NCI-H2196 treated with DMSO at 0.1 percent for 48 hours (cell line): ENCODE results near the gene UTS2B.

Source experiments
- DNase-seq: peaks from one replicate; lab custom pipeline; 2025; ENCODE audit not compliant: unreplicated experiment; lab: John Stamatoyannopoulos, UW

The UTS2B gene

GRCh38 chr3:191353022-191353777 lies 22.9 kb upstream of the UTS2B start:
- no peak for DNase-seq

GRCh38 chr3:191352014-191352413 lies 21.7 kb upstream of the UTS2B start:
- DNase-seq, result no peak

- no peak for DNase-seq
Measured at GRCh38 chr3:191350396-191351090, 20.2 kb upstream of the UTS2B start.

- DNase-seq, result no peak
Measured at GRCh38 chr3:191348098-191348497, 17.8 kb upstream of the UTS2B start.

DNA sequence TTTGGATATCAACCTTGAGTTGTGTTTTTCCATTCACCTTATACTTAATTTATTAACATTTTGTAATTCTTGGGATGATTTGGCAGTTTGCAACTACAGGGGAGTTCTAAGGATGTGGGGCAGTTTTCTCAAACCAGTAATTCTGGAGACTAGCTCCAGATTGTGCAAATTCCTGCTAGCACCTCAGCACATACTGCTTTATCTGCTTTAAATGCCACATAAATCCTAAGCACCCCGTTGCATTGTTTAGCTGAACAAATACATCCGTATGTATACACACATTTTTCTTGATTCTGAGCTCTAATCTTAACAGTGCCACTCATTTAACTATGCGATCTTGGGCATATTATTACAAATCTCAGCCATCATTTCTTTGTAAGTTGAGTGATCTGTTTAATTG lies 16.9 kb upstream of the UTS2B start:
- no peak for DNase-seq

DNA sequence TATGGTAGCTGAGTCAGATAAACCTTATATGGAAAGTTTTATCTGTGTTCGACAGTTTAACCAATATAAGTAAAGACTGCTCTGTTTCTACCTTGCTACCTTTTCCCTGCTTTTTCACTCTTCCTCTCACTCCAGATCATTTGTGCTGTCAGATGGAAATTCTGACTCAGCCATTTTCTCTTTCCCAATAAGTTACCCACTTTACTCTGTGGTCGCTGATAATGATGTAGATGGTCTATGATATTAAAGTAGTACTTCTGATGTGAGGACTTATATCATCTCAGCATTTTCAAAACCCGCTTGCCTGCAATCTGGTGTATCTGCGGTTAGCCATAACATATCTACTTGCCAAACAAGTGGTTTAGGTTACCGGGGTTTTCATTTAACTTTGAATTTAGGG lies 15.0 kb upstream of the UTS2B start:
- DNase-seq, result no peak

- no peak for DNase-seq
Measured at GRCh38 chr3:191343913-191344312, 13.6 kb upstream of the UTS2B start.

DNA sequence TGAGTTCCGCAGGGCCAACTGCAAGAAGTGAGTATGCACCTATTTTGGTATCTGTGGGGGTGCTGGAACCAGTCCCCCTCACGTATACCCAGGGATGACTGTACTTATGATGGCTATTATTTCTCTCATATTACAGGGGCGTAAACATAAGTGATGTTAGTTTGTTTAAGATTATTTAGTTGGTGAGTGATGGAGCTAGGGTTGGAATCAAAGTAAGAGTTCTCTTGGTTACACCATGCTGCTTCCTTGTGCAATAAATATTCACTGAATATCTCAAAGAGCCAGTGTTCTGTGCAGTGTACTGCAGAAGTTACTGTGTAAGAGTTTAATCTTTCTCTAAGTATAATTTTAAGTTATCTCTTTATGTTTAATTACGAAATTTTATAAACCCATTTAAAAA lies 12.8 kb upstream of the UTS2B start:
- DNase-seq, result no peak

GRCh38 chr3:191342411-191342810 lies 12.1 kb upstream of the UTS2B start:
- DNase-seq, result no peak

- DNase-seq, result no peak
Measured at GRCh38 chr3:191342006-191342405, 11.7 kb upstream of the UTS2B start.

- no peak for DNase-seq
Measured at GRCh38 chr3:191340966-191341365, 10.6 kb upstream of the UTS2B start.

DNA sequence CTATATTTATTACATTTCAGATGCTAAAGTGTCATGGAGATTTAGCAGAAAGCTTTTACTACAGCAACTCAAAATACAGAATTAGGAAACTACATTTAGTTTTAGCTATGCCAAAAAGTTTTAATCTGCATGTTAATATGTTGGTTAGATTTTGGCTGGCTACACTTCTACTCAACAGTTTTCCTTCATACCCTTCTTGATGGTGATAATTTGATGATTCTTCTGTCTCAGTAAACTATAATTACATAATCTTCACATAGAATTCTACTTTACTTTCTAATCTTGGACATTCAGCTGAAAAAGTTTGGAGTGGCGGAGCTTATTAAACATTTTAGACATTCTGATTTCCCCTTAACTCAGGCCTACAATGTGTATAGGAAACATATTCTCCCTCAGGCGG lies 10.0 kb upstream of the UTS2B start:
- DNase-seq, result no peak

- no peak for DNase-seq
Measured at GRCh38 chr3:191339316-191339917, 9.1 kb upstream of the UTS2B start.

DNA sequence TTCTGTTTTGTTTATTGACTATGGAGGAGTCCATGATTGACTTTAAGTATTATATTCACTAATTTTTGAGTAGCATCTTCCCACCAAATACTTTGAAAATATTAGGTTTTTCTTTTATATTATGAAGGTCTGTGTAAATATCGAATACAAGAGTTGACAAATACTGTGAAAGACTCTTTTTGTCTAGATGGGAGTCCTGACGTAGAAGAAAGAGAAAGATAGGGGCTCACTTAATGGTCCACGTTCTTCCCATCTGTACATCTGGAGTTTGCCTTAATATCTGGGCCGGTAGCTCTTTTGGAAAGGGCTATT lies 7.8 kb upstream of the UTS2B start:
- no peak for DNase-seq

- DNase-seq, result no peak
Measured at GRCh38 chr3:191336833-191337232, 6.5 kb upstream of the UTS2B start.

- DNase-seq, result no peak
Measured at GRCh38 chr3:191334346-191334893, 4.1 kb upstream of the UTS2B start.

DNA sequence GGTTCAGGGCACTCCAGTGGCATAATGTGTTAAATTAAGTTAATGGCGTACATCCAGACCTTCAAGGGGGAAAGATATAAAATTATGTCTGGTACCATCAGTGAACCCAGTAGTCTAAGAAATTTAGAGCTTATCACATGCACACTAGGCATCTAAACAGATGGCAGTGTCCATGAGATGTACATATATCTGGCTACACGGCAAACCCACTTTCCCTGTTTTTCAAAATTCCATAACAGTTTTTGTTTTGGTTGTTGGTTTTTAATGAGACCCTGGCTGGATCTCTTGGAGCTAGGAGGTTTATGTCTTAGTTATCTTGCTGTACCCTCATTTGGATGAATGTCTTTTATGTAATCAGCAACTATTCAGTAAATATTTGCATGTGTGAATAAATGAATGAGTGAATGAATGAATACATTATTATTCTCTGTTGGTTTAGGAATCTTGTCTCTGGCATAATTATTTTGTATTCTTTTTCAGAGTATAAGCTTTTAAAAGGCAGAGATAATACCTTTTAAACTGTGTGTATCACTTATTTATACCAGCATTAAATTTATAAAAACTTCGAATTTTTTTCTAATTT lies 3.1 kb upstream of the UTS2B start:
- no peak for DNase-seq

GRCh38 chr3:191331388-191331787 lies 1.1 kb upstream of the UTS2B start:
- no peak for DNase-seq

DNA sequence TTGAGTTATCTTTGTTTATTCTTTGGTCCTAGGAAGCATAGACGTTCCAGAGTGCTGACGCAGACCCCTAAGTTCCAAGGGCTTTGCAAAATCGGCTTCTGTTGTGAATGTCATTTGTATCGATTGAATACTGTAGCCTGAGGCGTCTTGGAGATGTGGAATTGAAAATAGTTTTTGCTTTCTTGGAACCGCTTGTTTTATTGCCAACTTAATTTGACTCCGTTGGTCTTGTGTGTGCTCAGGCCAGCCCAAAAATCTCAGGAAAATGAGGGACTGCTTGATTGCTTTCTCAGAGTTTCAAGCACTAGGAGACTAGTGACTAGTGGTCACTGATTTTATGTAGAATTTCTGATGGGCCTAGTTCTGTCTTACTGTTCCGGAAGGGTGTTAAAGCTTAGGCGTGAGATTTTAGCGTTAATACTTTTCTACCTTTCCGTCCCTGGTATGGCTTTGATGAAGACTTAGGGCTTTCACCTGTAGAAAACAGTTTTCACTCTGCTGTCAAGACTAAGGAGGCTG lies 263 bp upstream of the UTS2B start:
- no peak for DNase-seq

GRCh38 chr3:191328962-191329653 lies 1.2 kb downstream of the UTS2B start, which contains the start of gene CCDC50:
Gene CCDC50 (plus strand): TSS chr3:191329394. CDS start chr3:191329675, 281 bp downstream.
- DNase-seq, result peak; percentile 90
